HPDE6-E6E7 (cell line): ENCODE data around the gene CAPN11.

Experiments used
- DNase-seq: peaks from one replicate; pipeline ENCODE4 v3.0.0; 2011; ENCODE audit warnings: missing footprints; ENCODE audit errors: extremely low spot score

Gene CAPN11

DNA sequence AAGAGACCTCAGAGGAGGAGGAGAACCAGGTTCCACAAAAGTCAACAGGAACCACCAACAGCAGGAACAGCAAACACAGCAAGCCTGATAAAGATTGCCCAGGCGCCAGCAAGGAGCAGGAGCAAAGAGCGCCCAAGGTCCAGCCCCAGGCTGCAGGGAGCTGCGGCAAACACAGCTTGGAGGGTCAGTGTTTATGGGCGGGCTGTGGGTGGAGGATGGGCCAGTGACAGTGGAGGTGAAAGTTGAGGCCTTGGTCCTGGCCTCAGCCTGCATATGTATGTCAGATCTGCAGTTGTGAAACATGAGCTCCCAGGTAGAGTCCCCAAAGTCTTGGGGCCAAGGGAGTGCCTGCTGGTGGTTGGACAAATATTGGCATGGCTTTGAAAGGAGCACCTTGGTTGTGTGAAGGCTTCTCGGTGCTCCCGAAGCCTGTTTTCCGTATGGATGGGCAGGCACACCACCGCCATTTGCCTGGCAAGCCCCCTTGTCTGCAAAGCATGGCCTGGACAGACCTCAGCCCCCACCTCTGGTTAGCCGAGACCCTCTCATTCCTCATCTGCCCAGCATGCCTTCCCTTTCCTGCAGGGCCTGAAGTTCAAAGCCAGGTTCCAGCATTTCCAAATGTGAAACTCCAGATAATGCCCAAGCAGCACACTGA, 2.0 kb upstream of the CAPN11 start:
- no peak for DNase-seq

DNA sequence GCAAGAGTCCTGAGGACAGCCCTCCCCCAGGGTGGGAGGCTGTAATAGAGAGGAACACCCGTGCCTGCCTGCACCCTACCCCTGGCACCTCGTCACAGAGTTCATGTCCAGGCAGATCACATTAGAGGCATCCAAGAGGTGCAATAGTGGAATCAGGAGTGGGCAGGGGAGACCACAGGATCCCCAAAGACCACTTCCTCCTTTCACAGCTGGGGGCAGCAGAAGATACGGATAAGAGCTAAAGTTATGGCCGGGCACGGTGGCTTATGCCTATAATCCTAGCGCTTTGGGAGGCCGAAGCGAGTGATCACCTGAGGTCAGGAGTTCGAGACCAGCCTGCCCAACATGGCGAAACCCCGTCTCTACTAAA, 1.5 kb upstream of the CAPN11 start:
- no peak for DNase-seq

DNA sequence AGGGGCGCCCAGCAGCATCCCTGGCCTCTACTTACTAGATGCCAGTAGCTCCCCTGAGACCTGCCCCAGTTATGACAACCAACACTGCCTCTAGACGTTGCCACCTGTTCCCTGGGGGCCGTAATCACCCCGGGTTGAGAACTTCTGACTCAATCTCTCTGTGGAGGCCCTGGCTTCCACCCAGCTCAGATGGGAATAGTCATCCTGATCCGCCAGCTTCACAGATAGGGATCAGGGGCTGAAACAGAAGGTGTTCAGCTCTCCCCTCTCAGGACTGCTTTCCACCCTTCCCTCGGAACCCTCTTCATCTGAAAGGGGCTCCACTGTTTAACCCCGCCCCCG, 3.3 kb downstream of the CAPN11 start:
- peak; percentile 84 for DNase-seq

DNA sequence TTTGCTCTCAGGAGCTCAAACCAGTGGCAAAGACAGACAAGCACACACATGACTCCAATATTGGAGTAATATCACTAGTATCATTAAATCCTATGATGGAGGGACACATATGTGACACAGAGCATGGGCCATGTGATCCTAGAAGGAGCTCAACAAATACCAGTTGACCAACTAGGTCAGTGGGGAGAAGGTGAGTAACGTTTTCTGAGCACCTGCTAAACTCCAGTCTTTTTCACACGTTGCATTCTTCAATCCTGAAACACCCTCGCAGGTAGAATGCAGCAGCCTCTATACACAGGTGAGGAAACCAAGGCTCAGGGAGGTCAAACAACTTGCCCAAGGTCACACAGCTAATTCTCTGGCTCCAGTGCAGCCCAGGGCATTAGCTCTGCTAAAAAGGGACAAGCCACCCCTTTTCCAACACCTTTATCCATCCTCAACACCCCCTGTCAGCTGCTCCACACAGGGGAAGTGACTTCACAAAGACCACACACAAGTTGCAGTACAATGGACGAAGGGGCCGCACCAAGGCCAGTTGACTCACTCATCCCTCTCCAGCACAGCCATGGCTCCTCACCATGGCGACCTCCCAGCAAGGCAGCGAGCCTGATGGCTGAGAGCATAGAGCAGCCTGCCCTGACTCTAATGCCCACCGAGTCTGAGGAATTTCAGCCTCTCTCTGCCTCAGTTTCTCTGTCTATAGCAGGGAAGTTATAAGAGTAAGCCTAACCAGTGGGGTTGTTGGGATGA, 4.4 kb downstream of the CAPN11 start:
- no peak for DNase-seq

DNA sequence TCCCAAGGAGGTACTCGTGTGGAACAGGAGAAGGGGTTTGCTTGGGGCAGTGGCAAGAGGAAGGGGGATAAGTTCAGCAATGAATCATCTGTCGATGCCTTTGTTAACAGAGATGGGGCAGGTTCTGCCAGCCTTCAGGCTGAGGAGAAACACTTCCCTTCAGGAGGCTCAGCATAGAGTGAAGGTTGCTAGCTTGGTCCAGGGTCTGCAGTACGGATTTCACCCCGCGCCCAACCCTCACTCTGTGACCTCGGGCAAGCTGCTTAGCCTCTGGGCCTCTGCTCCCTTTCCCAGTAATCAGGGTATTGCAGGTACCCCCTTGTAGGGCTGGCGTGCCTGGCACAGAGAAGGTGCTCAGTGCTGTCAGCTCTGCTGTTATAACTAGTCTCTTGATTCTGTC, 7.5 kb downstream of the CAPN11 start:
- no peak for DNase-seq

DNA sequence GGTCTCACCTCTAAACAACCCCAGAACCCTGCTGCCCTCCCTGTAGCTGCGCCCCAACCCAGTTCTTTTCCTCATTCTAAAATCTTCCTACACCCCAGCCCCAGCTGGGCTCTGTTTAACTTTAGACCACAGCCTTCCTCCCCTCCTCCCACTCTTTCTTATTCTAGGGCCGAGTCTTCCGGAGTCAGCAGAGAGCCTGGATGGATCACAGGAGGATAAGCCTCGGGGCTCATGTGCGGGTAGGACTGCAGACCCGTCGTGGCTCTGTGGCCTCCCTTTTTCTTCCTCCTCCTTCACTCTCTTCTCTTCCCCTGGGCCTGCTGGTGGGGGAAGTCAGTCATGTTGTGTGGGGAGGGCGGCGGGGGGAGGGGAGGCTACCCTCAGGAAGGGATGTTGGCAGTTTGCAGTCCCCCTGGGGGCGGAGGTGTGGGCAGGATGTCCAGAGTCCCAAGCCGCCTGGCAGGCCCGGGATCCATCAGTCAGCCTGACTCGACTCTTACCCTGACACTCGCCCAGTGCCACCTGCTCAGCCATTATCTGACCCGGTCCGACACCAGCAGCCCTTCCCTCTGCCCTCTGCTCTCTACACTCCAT, 8.1 kb downstream of the CAPN11 start:
- DNase-seq = no peak

DNA sequence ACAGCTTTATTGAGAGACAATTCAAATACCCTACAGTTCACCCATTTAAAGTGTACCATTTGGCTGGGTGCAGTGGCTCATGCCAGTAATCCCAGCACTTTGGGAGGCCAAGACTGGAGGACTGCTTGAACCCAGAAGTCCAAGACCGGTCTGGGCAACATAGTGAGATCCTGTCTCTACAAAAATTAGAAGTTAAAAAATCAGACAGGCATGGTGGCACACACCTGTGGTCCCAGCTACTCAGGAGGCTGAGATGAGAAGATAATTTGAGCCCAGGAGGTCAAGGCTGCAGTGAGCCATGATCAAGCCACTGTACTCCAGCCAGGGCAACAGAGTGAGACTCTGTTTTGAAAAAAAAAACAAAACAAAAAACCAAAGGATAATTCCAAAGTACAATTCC, 8.9 kb downstream of the CAPN11 start:
- DNase-seq = no peak

DNA sequence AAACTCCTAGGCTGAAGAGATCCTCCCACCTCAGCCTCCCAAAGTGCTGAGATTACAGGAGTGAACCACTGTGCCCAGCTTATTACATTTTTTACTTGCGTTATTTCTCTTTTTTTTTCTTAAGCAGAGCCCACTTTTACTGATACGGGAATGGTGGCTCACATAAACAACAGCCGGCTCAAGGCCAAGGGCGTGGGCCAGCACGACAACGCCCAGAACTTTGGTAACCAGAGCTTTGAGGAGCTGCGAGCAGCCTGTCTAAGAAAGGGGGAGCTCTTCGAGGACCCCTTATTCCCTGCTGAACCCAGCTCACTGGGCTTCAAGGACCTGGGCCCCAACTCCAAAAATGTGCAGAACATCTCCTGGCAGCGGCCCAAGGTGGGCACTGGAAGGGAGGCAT, 10.5 kb downstream of the CAPN11 start:
- no peak for DNase-seq

DNA sequence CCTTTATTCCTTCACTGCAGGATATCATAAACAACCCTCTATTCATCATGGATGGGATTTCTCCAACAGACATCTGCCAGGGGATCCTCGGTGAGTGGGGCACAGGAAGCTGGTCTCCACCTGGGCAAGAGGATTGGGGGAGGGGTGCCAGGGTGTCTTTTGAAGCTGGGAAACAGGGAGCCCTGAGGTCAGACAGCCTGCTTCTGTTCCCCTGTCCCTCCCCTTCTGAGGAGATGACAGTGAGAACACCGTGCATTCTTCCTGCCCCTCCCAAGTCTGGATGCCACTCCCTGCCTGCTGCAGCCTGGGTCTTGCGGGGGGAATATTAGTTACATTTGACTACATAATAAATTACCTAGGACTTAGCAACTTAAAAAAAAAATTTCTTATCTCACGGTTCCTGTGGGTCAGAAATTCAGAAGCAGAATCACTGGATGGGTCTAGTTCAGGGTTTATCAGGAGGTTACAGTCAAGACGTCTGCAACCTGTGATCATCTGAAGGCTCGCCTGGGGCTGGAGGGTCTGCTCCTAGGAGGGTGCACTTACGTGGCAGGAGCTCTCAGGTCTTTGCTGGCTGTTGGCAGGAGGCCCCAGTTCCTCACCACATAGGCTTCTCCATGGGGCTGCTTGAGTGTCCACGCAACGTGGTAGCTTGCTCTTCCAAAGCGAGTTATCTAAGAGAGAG, 11.4 kb downstream of the CAPN11 start:
- DNase-seq = no peak

DNA sequence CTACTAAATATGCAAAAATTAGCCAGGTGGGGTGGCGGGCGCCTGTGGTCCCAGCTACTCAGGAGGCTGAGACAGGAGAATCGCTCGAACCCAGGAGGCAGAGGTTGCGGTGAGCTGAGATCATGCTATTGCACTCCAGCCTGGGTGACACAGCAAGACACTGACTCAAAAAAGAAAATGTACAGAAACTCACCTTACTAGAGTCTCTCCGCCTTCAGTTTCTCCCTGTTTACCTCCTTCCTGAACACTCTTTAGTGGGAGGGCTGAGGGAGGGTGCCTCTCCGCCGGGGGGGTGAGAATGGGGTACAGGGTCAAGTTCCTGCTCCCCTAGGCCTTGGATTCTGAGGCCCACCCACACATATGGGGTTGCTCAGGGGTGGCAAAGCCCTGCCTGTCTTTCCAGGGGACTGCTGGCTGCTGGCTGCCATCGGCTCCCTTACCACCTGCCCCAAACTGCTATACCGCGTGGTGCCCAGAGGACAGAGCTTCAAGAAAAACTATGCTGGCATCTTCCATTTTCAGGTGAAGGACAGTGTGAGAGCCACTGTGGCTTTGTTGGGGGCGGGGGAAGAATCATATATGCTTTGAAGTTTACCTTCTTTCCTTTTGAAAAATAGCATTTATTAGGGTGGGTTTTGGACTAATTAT, 13.4 kb downstream of the CAPN11 start:
- no peak for DNase-seq

DNA sequence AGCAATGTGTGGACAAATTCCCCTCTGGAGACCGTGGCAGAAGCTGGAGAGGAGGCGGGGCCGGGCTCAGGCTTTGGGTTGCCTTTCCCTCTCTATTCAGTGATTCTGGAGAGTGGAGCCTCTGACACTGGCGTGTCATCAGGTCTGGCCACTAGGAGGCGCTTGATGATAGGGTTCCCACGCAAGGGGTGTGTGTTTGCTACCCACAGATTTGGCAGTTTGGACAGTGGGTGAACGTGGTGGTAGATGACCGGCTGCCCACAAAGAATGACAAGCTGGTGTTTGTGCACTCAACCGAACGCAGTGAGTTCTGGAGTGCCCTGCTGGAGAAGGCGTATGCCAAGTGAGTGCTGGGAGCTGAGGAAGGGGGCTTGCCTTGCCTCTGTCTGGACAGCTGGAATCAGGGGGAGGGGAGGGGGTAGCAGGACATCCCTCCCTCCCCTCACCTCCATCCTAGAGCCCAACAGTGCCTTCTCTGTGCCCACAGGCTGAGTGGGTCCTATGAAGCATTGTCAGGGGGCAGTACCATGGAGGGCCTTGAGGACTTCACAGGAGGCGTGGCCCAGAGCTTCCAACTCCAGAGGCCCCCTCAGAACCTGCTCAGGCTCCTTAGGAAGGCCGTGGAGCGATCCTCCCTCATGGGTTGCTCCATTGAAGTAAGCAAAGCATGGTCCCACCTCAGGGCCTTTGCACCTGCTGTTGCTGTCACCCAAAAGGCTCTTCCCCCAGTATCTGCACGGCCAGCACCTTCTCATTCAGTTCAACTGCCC, 14.3 kb downstream of the CAPN11 start:
- DNase-seq = peak; percentile 77

DNA sequence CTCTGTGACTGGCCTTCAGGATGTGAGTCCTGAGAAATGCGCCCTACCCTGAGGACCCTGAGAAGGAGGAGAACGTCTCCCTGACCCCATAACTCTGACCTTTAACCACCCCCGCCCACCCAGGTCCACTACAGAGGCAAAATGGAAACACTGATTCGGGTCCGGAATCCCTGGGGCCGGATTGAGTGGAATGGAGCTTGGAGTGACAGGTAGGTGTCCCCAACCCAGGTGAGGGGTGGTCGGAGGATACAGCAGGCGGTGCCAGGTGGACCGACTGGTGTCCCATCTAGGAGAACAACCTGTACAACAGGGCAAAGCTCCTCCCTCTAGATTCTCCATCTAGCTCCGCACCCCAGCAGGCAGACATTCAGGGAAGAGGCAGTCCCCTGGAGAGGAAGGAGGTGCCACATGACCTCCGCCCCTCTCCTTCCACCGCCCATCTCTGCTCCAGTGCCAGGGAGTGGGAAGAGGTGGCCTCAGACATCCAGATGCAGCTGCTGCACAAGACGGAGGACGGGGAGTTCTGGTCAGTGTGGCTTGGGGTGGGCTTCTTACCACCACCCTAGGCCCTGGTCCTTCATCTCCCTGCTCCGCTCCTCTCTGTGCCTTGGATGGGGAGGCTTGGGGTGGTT, 17.6 kb downstream of the CAPN11 start:
- no peak for DNase-seq

DNA sequence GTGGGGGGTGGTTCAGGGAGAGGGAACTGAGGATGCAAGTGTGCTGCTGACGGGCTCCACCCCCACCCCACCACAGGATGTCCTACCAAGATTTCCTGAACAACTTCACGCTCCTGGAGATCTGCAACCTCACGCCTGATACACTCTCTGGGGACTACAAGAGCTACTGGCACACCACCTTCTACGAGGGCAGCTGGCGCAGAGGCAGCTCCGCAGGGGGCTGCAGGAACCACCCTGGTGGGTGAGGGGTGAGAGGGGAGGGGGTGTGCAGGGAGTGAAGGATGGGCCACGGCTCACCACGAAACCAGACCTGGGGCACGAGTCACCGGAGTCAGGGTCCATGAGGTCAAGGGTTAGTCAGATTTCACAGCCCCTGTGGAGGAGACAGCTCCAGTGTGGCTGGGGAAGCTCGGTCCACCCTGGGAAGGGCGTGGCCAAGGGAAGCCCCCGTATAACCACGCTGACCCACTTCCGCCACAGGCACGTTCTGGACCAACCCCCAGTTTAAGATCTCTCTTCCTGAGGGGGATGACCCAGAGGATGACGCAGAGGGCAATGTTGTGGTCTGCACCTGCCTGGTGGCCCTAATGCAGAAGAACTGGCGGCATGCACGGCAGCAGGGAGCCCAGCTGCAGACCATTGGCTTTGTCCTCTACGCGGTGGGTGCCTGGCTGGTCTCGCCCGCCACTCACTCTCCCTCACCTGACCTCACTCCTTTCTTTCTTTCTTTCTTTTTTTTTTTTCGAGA, 18.3 kb downstream of the CAPN11 start:
- DNase-seq = no peak

DNA sequence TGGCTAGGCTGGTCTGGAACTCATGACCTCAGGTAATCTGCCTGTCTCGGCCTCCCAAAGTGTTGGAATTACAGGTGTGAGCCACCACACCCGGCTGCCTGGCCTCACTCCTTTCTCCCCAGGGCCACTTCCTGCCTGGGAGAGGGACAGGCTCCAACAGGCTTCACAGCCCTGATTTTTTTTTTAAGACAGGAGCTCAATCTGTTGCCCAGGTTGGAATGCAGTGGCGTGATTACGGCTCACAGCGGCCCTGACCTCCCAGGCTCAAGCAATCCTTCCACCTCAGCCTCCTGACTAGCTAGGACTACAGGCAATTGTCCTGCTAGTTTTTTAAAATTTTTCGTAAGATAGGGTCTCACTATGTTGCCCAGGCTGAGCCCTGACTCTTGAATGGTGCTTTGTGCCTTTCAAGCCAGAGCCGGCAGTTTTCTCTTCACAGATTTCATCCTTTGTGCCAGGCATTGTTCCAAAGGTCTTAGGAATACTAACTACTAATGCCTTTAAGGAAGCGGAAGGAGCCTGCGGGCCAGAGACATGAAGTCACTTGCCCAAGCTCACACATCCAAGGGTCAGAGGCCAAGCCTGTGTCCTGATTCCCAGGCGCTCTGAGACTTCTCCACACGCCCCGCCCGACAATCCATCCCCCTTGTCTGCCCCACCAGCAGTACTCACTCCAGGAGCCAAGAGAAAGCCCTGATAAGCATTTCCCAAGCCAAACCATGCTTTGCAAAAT, 19.2 kb downstream of the CAPN11 start:
- no peak for DNase-seq

DNA sequence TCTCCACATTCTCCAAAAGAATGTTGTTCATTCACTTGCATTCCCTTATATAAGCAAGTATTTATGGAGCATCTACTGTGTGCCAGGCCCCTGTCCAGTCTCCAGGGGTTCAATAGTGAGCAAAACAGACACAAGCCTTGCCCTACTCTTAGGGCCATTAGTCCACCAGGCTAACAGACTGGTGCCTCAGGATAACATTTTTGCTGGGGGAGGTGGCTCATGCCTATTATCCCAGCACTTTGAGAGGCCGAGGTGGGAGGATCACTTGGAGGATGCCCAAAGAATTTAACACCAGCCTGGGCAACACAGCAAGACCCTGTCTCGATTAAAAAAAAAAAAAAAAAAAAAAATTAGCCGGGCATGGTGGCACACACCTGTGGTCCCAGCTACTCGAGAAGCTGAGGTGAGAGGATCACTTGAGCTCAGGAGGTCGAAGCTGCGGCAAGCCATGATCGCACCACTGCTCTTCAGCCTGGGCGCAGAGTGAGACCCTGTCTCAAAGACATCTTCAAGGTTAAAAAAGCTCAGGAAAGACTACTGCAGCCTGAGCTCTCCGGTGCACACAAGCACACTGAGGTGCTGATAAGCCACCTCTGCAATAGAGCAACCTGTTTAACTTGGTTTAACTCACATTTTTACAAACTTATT, 19.9 kb downstream of the CAPN11 start:
- no peak for DNase-seq

DNA sequence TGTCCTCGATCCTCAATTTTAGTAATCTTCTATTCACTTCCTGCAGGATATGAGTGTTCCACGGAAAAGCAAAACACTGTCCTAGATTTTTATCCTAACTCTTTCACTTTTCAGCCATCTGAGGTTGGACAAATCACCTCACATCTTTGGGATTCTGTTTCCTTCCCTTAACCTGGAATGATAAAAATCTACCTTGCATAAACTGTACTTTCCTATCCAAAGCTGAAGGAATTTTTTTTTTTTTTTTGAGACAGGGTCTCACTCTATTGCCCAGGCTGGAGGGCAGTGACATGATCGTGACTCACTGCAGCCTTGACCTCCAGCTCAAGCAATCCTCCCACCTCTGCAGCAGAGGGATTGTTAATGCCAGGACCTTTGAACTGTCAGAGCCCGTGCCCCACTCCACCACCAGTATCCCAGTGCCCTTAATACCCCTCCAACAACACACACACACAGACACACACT, 20.5 kb downstream of the CAPN11 start:
- no peak for DNase-seq

DNA sequence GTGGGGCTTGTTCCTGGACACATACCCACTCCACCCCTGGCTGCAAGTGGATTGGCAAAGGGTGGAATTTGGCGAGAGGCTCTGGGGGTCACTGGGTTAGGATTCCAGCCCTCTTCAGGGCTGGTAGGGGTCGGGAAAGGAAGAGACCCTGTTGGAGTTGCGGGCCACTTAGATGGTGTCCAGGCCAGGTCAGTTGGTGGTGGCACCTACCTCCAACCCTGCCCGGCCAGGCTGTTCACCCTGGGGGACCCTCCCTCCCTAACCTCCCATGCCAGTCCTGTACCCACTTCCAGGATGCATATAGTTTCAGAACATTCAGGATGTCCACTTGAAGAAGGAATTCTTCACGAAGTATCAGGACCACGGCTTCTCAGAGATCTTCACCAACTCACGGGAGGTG, 21.0 kb downstream of the CAPN11 start:
- no peak for DNase-seq

DNA sequence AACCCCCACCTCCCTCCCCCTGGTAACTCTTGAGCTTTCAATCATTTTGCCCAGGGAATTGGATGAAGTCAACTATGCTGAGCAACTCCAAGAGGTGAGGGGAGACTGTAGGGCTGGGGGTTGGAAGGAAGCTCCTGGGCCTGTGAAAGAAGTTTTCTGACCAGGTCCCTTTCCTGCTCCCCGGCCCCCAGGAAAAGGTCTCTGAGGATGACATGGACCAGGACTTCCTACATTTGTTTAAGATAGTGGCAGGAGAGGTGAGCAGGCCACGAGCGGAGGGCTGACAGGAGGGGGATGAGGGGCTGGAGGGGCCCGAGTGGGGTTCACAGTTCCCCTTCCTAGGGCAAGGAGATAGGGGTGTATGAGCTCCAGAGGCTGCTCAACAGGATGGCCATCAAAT, 21.8 kb downstream of the CAPN11 start:
- no peak for DNase-seq

DNA sequence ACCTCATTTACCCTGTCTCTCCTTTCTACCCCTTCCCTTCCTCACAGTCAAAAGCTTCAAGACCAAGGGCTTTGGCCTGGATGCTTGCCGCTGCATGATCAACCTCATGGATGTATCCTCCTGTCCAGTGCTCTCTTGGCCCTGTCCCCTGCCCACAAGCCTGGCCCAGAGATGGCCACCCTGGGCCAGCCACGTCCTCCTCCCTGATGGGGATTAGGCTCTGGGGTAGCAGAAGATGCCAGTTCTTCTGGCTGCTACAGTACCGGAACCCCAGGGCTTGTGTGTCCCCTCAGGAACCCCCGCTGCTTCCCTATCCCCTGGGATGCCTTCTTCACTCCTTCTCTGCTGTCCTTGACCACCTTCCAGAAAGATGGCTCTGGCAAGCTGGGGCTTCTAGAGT, 22.3 kb downstream of the CAPN11 start:
- no peak for DNase-seq
